Measurements from ENCODE around the gene ARHGAP26. TPM values are rescaled to one million over a fixed set of nuclear protein-coding genes. Genes with fewer than 3 reads are reported as not detected.
A peak's percentile ranks its signal among the peaks of the same experiment; 100 is the strongest.

The ARHGAP26 gene
- total and polyA plus RNA-seq, 4 donors, result 5.4 to 52.3 (median 30.4) TPM

DNA sequence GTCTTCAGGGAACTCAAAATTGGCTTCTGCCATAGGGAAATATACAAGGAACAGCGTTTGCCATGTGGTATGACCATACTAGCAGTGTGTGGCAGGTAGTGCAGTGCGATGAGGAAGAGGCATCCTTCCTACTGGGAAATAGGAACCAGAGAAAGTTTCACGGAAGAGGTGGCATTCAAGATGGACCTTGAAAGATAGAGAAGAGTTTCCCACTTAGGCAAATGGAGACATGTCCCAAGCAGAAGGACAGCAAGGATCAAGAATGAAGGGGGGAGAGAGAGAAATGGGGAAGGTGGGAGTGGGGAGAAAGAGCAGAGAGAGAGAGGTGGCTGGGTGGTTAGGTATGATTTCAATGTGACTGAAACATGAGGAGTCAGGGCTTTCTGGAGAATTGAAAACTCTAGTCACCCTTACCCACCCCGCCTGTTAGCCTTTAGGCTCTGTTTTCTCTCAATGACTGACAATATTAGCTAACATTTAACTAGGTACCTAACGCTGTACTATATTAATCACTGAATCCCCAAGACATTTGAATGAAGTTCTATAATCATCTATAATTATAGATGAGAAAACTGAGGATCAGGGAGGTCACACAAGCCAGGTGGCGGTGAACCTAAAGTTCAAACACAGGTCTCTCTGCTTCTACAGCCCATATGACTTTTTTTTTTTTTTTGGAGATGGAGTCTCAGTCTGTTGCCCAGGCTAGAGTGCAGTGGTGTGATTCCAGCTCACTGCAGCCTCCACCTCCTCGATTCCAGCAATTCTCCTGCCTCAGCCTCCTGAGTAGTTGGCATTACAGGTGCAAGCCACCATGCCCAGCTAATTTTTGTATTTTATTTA is 462.0 kb downstream of the ARHGAP26 start:
- DNase-seq (no peak), ATAC-seq (ENCODE audit: insufficient read depth, low FRiP score) (no peak)
- H3K9me3 ChIP-seq (ENCODE audit: control insufficient read depth in 4 of 4, insufficient read depth in 3 of 4, low read length in 3 of 4), result no peaks in the 10 kb centered on the region
- H3K27ac ChIP-seq (ENCODE audit: low read depth in 1 of 2, low read length in 1 of 2), result peak overlapping the region in 1 of 2 donors; percentile 46
- H3K4me3 ChIP-seq, result no peak overlapping the region
- H3K4me1 ChIP-seq (ENCODE audit: control insufficient read depth in 5 of 5, insufficient read depth in 5 of 5, low read length in 5 of 5), result peaks cover 7 to 48% (median 12%) of the 10 kb centered on the region in 5 donors
- TF ChIP-seq, protein P1, sequence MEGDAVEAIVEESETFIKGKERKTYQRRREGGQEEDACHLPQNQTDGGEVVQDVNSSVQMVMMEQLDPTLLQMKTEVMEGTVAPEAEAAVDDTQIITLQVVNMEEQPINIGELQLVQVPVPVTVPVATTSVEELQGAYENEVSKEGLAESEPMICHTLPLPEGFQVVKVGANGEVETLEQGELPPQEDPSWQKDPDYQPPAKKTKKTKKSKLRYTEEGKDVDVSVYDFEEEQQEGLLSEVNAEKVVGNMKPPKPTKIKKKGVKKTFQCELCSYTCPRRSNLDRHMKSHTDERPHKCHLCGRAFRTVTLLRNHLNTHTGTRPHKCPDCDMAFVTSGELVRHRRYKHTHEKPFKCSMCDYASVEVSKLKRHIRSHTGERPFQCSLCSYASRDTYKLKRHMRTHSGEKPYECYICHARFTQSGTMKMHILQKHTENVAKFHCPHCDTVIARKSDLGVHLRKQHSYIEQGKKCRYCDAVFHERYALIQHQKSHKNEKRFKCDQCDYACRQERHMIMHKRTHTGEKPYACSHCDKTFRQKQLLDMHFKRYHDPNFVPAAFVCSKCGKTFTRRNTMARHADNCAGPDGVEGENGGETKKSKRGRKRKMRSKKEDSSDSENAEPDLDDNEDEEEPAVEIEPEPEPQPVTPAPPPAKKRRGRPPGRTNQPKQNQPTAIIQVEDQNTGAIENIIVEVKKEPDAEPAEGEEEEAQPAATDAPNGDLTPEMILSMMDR (IDR thresholded peaks at IDR 0.05; ENCODE audit: control extremely low read depth, extremely low read depth), result no peak
- WGBS, 2 donors, result 92 to 96% methylated on average over 7 of the region's 7 CpGs
- H3K9ac ChIP-seq (ENCODE audit: insufficient read depth in 1 of 2, low read length in 2 of 2), result no peak overlapping the region
- H3K36me3 ChIP-seq (ENCODE audit: control insufficient read depth in 4 of 4, insufficient read depth in 4 of 4, low read length in 4 of 4), result no peaks in the 10 kb centered on the region
- H3K27me3 ChIP-seq (ENCODE audit: control insufficient read depth in 3 of 3, insufficient read depth in 3 of 3, low read length in 2 of 3), result no peaks in the 10 kb centered on the region

DNA sequence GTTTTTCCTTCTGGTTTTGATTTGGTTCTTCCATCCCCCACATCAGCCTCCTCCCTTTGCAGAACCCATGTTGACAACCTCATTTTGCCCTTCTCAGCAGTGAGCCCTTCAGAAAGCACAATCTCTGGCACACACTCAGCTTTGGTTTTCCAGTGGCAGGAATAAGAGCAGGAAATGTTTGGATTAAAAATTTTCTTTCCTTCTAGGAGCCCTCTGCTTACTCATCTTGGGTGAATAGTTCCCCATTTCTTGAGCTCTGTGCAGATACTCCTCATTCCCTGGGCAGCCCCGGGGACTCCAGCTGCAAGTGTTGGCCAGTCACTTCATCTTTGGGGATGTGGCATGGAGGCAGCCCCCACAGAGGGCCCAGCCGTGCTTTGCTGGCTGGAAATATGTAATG is 462.9 kb downstream of the ARHGAP26 start:
- TF ChIP-seq, protein P1 (IDR thresholded peaks at IDR 0.05; ENCODE audit: control extremely low read depth, extremely low read depth), result no peak
- Histone ChIP-seq H3K36me3 (ENCODE audit: control insufficient read depth in 4 of 4, insufficient read depth in 4 of 4, low read length in 4 of 4) (no peaks in the 10 kb centered on the region), H3K9ac (ENCODE audit: insufficient read depth in 1 of 2, low read length in 2 of 2) (no peak overlapping the region), H3K27me3 (ENCODE audit: control insufficient read depth in 3 of 3, insufficient read depth in 3 of 3, low read length in 2 of 3) (no peaks in the 10 kb centered on the region), H3K9me3 (ENCODE audit: control insufficient read depth in 4 of 4, insufficient read depth in 3 of 4, low read length in 3 of 4) (no peaks in the 10 kb centered on the region), H3K4me1 (ENCODE audit: control insufficient read depth in 5 of 5, insufficient read depth in 5 of 5, low read length in 5 of 5) (peaks cover 7 to 40% (median 12%) of the 10 kb centered on the region in 5 donors), H3K4me3 (no peak overlapping the region), H3K27ac (ENCODE audit: low read depth in 1 of 2, low read length in 1 of 2) (no peak overlapping the region)
- DNase-seq, result peak; percentile 80 to 94 (median 88)
- 54 to 64% methylated on average over 2 of the region's 2 CpGs for WGBS, 2 donors
- ATAC-seq (ENCODE audit: insufficient read depth, low FRiP score), result peak; percentile 42

DNA sequence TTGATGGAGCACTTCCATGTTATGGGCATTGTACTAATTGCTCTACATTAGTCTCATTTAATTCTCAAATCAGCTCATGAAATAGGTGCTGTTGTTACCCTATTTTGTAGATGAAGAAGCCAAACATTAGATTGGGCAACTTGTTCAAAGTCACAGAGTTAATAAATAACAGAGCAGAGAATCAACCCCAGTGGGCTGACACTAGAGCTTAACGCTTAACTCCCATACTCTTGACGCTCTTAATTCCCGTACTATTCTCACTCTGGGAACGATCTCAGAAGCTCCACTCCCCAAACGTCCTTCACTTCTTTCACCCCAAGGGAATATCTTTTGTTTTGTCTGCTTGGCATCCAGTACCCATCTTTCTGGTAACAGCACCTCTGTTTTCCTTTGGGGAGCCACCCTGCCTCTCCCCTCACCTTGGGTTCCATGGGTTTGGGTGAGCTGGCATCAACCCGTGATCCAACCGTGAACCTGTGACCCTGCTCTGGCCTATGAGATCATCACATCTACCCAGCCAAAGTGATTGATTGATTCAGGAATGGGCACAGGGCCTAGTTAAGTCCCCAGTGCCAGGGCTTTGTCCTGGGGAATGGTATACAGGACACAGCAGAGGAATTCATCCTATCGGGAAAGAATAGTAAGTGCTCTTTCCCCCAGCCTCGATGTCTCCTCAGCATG is 464.1 kb downstream of the ARHGAP26 start:
- DNase-seq, result no peak
- H3K4me3 ChIP-seq, result no peak overlapping the region
- no peak overlapping the region for H3K9ac ChIP-seq (ENCODE audit: insufficient read depth in 1 of 2, low read length in 2 of 2)
- peaks cover 7 to 30% (median 12%) of the 10 kb centered on the region in 5 donors for H3K4me1 ChIP-seq (ENCODE audit: control insufficient read depth in 5 of 5, insufficient read depth in 5 of 5, low read length in 5 of 5)
- 75 to 82% methylated on average over 9 of the region's 9 CpGs for WGBS, 2 donors
- no peak overlapping the region for H3K27ac ChIP-seq (ENCODE audit: low read depth in 1 of 2, low read length in 1 of 2)
- H3K9me3 ChIP-seq (ENCODE audit: control insufficient read depth in 4 of 4, insufficient read depth in 3 of 4, low read length in 3 of 4), result no peaks in the 10 kb centered on the region
- H3K36me3 ChIP-seq (ENCODE audit: control insufficient read depth in 4 of 4, insufficient read depth in 4 of 4, low read length in 4 of 4), result no peaks in the 10 kb centered on the region
- TF ChIP-seq, protein P1 (IDR thresholded peaks at IDR 0.05; ENCODE audit: control extremely low read depth, extremely low read depth), result no peak
- no peak for ATAC-seq (ENCODE audit: insufficient read depth, low FRiP score)
- H3K27me3 ChIP-seq (ENCODE audit: control insufficient read depth in 3 of 3, insufficient read depth in 3 of 3, low read length in 2 of 3), result no peaks in the 10 kb centered on the region

All from lung (tissue), 12 donors.